IPS-20b (cell line): ENCODE measurements around the gene GALNS.

ENCODE experiments used
- H3K27ac ChIP-seq: one replicate; pipeline ENCODE4 v1.5.1; 2013; ENCODE audit warnings: low read length
- H3K27me3 ChIP-seq: 2 replicates; pipeline ENCODE4 v1.6.1; 2013; ENCODE audit warnings: mild to moderate bottlenecking, low read length, inconsistent platforms; ENCODE audit not compliant: insufficient read depth
- H3K36me3 ChIP-seq: 2 replicates; pipeline ENCODE4 v1.6.1; 2013; ENCODE audit warnings: low read depth, mild to moderate bottlenecking, inconsistent platforms, low read length, moderate library complexity; ENCODE audit not compliant: insufficient read depth
- H3K4me1 ChIP-seq: 2 replicates; pipeline ENCODE4 v1.6.1; 2013; ENCODE audit warnings: mild to moderate bottlenecking, control low read depth, inconsistent platforms, low read length, moderate library complexity; ENCODE audit not compliant: insufficient read depth
- H3K4me3 ChIP-seq: 2 replicates; pipeline ENCODE4 v1.5.1; 2013; ENCODE audit warnings: mild to moderate bottlenecking, low read length, inconsistent platforms
- H3K9ac ChIP-seq: 2 replicates; pipeline ENCODE4 v1.6.1; 2013; ENCODE audit warnings: low read depth, mild to moderate bottlenecking, inconsistent platforms, low read length, moderate library complexity
- H3K9me3 ChIP-seq: 2 replicates; pipeline ENCODE4 v1.6.1; 2013; ENCODE audit warnings: mild to moderate bottlenecking, low read depth, low read length, inconsistent platforms; ENCODE audit not compliant: insufficient read depth

Gene GALNS

GRCh38 chr16:88837806-88838205 is 18.9 kb downstream of the GALNS start:
- Histone ChIP-seq H3K4me1 (no peaks in the 10 kb centered on the region), H3K9me3 (no peaks in the 10 kb centered on the region), H3K27ac (no peak overlapping the region), H3K36me3 (0 out of 2 replicates have a peak, but pooled peaks cover 8% of the 10 kb centered on the region), H3K27me3 (no peaks in the 10 kb centered on the region), H3K4me3 (no peak overlapping the region), H3K9ac (no peak overlapping the region)

- Histone ChIP-seq H3K9me3 (no peaks in the 10 kb centered on the region), H3K36me3 (0 out of 2 replicates have a peak, but pooled peaks cover 8% of the 10 kb centered on the region)
These were observed 20.0 kb downstream of the GALNS start for GRCh38 chr16:88836791-88837190.

GRCh38 chr16:88835818-88836217 is 20.9 kb downstream of the GALNS start:
- H3K27ac ChIP-seq = no peak overlapping the region
- no peaks in the 10 kb centered on the region for H3K4me1 ChIP-seq
- no peak overlapping the region for H3K4me3 ChIP-seq
- H3K36me3 ChIP-seq = 0 out of 2 replicates have a peak, but pooled peaks cover 8% of the 10 kb centered on the region
- no peaks in the 10 kb centered on the region for H3K9me3 ChIP-seq
- H3K27me3 ChIP-seq = no peaks in the 10 kb centered on the region
- no peak overlapping the region for H3K9ac ChIP-seq

More at GRCh38 chr16:88836791-88837190, 20.0 kb downstream of the GALNS start:
- no peak overlapping the region for H3K27ac ChIP-seq
- no peak overlapping the region for H3K4me3 ChIP-seq
- no peak overlapping the region for H3K9ac ChIP-seq
- H3K27me3 ChIP-seq = no peaks in the 10 kb centered on the region
- H3K4me1 ChIP-seq = no peaks in the 10 kb centered on the region

GRCh38 chr16:88835383-88835782 is 21.4 kb downstream of the GALNS start:
- Histone ChIP-seq H3K36me3 (0 out of 2 replicates have a peak, but pooled peaks cover 8% of the 10 kb centered on the region), H3K4me1 (no peaks in the 10 kb centered on the region), H3K27ac (no peak overlapping the region), H3K4me3 (no peak overlapping the region), H3K9me3 (no peaks in the 10 kb centered on the region), H3K27me3 (no peaks in the 10 kb centered on the region), H3K9ac (no peak overlapping the region)

GRCh38 chr16:88834670-88835069 is 22.1 kb downstream of the GALNS start:
- 0 out of 2 replicates have a peak, but pooled peaks cover 4% of the 10 kb centered on the region for H3K36me3 ChIP-seq
- H3K4me1 ChIP-seq = no peaks in the 10 kb centered on the region
- H3K27me3 ChIP-seq = no peaks in the 10 kb centered on the region
- H3K9me3 ChIP-seq = no peaks in the 10 kb centered on the region
- H3K9ac ChIP-seq = no peak overlapping the region
- H3K27ac ChIP-seq = no peak overlapping the region
- H3K4me3 ChIP-seq = no peak overlapping the region

- no peaks in the 10 kb centered on the region for H3K4me1 ChIP-seq
- no peak overlapping the region for H3K4me3 ChIP-seq
- no peaks in the 10 kb centered on the region for H3K27me3 ChIP-seq
- H3K36me3 ChIP-seq = no peaks in the 10 kb centered on the region
- H3K27ac ChIP-seq = no peak overlapping the region
- no peak overlapping the region for H3K9ac ChIP-seq
- no peaks in the 10 kb centered on the region for H3K9me3 ChIP-seq
These were observed 23.7 kb downstream of the GALNS start for GRCh38 chr16:88833086-88833485.

- H3K4me1 ChIP-seq = no peaks in the 10 kb centered on the region
- H3K36me3 ChIP-seq = no peaks in the 10 kb centered on the region
- no peak overlapping the region for H3K27ac ChIP-seq
- H3K4me3 ChIP-seq = no peak overlapping the region
- H3K27me3 ChIP-seq = no peaks in the 10 kb centered on the region
- no peak overlapping the region for H3K9ac ChIP-seq
- H3K9me3 ChIP-seq = no peaks in the 10 kb centered on the region
These were observed 24.9 kb downstream of the GALNS start for GRCh38 chr16:88831838-88832237.

GRCh38 chr16:88830783-88831182 is 26.0 kb downstream of the GALNS start:
- H3K9me3 ChIP-seq = no peaks in the 10 kb centered on the region
- no peaks in the 10 kb centered on the region for H3K36me3 ChIP-seq
- no peak overlapping the region for H3K27ac ChIP-seq
- no peaks in the 10 kb centered on the region for H3K27me3 ChIP-seq
- H3K4me3 ChIP-seq = no peak overlapping the region
- no peaks in the 10 kb centered on the region for H3K4me1 ChIP-seq
- H3K9ac ChIP-seq = no peak overlapping the region

- H3K9me3 ChIP-seq = no peaks in the 10 kb centered on the region
- no peaks in the 10 kb centered on the region for H3K36me3 ChIP-seq
- no peak overlapping the region for H3K27ac ChIP-seq
- H3K27me3 ChIP-seq = no peaks in the 10 kb centered on the region
- no peak overlapping the region for H3K9ac ChIP-seq
- no peak overlapping the region for H3K4me3 ChIP-seq
- no peaks in the 10 kb centered on the region for H3K4me1 ChIP-seq
These were observed 26.5 kb downstream of the GALNS start for GRCh38 chr16:88830258-88830657.

GRCh38 chr16:88828711-88829110 is 28.0 kb downstream of the GALNS start:
- no peak overlapping the region for H3K27ac ChIP-seq
- no peak overlapping the region for H3K4me3 ChIP-seq
- H3K4me1 ChIP-seq = no peaks in the 10 kb centered on the region
- H3K27me3 ChIP-seq = no peaks in the 10 kb centered on the region
- H3K9ac ChIP-seq = no peak overlapping the region
- no peaks in the 10 kb centered on the region for H3K9me3 ChIP-seq
- H3K36me3 ChIP-seq = no peaks in the 10 kb centered on the region

- no peaks in the 10 kb centered on the region for H3K27me3 ChIP-seq
- no peaks in the 10 kb centered on the region for H3K36me3 ChIP-seq
- no peak overlapping the region for H3K4me3 ChIP-seq
- H3K4me1 ChIP-seq = no peaks in the 10 kb centered on the region
- H3K9me3 ChIP-seq = no peaks in the 10 kb centered on the region
- no peak overlapping the region for H3K27ac ChIP-seq
- H3K9ac ChIP-seq = no peak overlapping the region
These were observed 29.0 kb downstream of the GALNS start for GRCh38 chr16:88827727-88828126.

- H3K9me3 ChIP-seq = no peaks in the 10 kb centered on the region
- H3K36me3 ChIP-seq = no peaks in the 10 kb centered on the region
- H3K4me1 ChIP-seq = no peaks in the 10 kb centered on the region
- H3K4me3 ChIP-seq = no peak overlapping the region
- no peak overlapping the region for H3K27ac ChIP-seq
- H3K27me3 ChIP-seq = no peaks in the 10 kb centered on the region
- H3K9ac ChIP-seq = no peak overlapping the region
These were observed 30.5 kb downstream of the GALNS start for GRCh38 chr16:88826070-88826840.
